HEK293T (cell line): ENCODE results near the gene DLG2.

Source experiments
- CTCF ChIA-PET: fragments of 350-600 bp; formaldehyde crosslinking; extraction: SDS; loops from one replicate; lab custom pipeline; 2021; ENCODE audit warnings: antibody characterized with exemption, inconsistent platforms; lab: Yijun Ruan, JAX
- POLR2A ChIA-PET: fragments of 350-600 bp; formaldehyde crosslinking; extraction: SDS; loops from one replicate; lab custom pipeline; 2020; ENCODE audit warnings: antibody characterized with exemption, inconsistent platforms; lab: Yijun Ruan, JAX
- DNase-seq: peaks from one replicate; pipeline ENCODE4 v3.0.0; 2012; ENCODE audit warnings: mixed read lengths; ENCODE audit errors: extremely low spot score
- ARNT ChIP-seq: fragments of 450-650 bp; IDR thresholded peaks from 2 replicates; pipeline ENCODE4 v1.6.1; 2017; ENCODE audit warnings: mild to moderate bottlenecking
- BHLHE40 ChIP-seq: fragments of 450-650 bp; IDR thresholded peaks from 2 replicates; pipeline ENCODE4 v1.6.1; 2016; ENCODE audit warnings: mild to moderate bottlenecking, moderate library complexity, borderline replicate concordance
- CTBP1 ChIP-seq: fragments of 450-650 bp; IDR thresholded peaks from 2 replicates; pipeline ENCODE4 v1.6.1; 2016; ENCODE audit warnings: borderline replicate concordance
- ELF4 ChIP-seq: fragments of 450-650 bp; IDR thresholded peaks from 2 replicates; pipeline ENCODE4 v1.6.1; 2017; ENCODE audit warnings: antibody characterized with exemption
- FOXA1 ChIP-seq: fragments of 450-650 bp; IDR thresholded peaks from 2 replicates; pipeline ENCODE4 v1.6.1; 2016; ENCODE audit warnings: mild to moderate bottlenecking
- FOXK2 ChIP-seq: fragments of 450-650 bp; IDR thresholded peaks from 2 replicates; pipeline ENCODE4 v1.6.1; 2016; ENCODE audit warnings: mild to moderate bottlenecking
- FOXM1 ChIP-seq: fragments of 450-650 bp; IDR thresholded peaks from 2 replicates; pipeline ENCODE4 v1.6.1; 2017; ENCODE audit warnings: mild to moderate bottlenecking, borderline replicate concordance
- HDGF ChIP-seq: fragments of 450-650 bp; IDR thresholded peaks from 2 replicates; pipeline ENCODE4 v1.6.1; 2017; ENCODE audit warnings: antibody characterized with exemption, borderline replicate concordance
- L3MBTL2 ChIP-seq: fragments of 450-650 bp; conservative IDR thresholded peaks from 2 replicates; pipeline ENCODE4 v1.6.1; 2016; ENCODE audit warnings: mild to moderate bottlenecking
- LEF1 ChIP-seq: fragments of 450-650 bp; IDR thresholded peaks from 2 replicates; pipeline ENCODE4 v1.6.1; 2017; ENCODE audit warnings: mild to moderate bottlenecking, borderline replicate concordance
- NFRKB ChIP-seq: fragments of 450-650 bp; IDR thresholded peaks from 2 replicates; pipeline ENCODE4 v1.6.1; 2016; ENCODE audit warnings: mild to moderate bottlenecking, moderate library complexity
- PKNOX1 ChIP-seq: fragments of 450-650 bp; IDR thresholded peaks from 2 replicates; pipeline ENCODE4 v1.6.1; 2016
- SP1 ChIP-seq: fragments of 450-650 bp; IDR thresholded peaks from 2 replicates; pipeline ENCODE4 v1.6.1; 2017
- SUZ12 ChIP-seq: fragments of 450-650 bp; IDR thresholded peaks from 2 replicates; pipeline ENCODE4 v1.6.1; 2016; ENCODE audit warnings: mild to moderate bottlenecking
- TARDBP ChIP-seq: fragments of 450-650 bp; IDR thresholded peaks from 2 replicates; pipeline ENCODE4 v1.6.1; 2016
- ZNF384 ChIP-seq: fragments of 450-650 bp; IDR thresholded peaks from 2 replicates; pipeline ENCODE4 v1.6.1; 2016

DLG2 gene

GRCh38 chr11:84686716-84687115 lies 940.4 kb downstream of the DLG2 start:
- CTCF ChIA-PET = no interaction called here
- TF ChIP-seq TARDBP (no peak), ELF4 (no peak), ZNF384 (no peak), L3MBTL2 (no peak), FOXA1 (no peak), NFRKB (no peak)
- POLR2A ChIA-PET = no interaction called here
- no peak for DNase-seq

- no peak for DNase-seq
- ChIA-PET CTCF (no interaction called here), POLR2A (no interaction called here)
- TF ChIP-seq ELF4 (no peak), SUZ12 (no peak), NFRKB (no peak), FOXA1 (no peak), SP1 (no peak), FOXM1 (no peak), TARDBP (no peak), FOXK2 (no peak), ARNT (no peak), CTBP1 (no peak), PKNOX1 (no peak), ZNF384 (no peak), HDGF (no peak), L3MBTL2 (no peak), LEF1 (no peak), BHLHE40 (no peak)
Observed at GRCh38 chr11:84685976-84686375, 941.2 kb downstream of the DLG2 start.

- TF ChIP-seq FOXA1 = no peak
- TF ChIP-seq FOXM1 = no peak
- TF ChIP-seq FOXK2 = no peak
- TF ChIP-seq PKNOX1 = no peak
- no peak for TF ChIP-seq TARDBP
- no peak for TF ChIP-seq CTBP1
- TF ChIP-seq ELF4 = no peak
- no peak for TF ChIP-seq SP1
- no peak for TF ChIP-seq HDGF
- no peak for TF ChIP-seq BHLHE40
- TF ChIP-seq LEF1 = no peak
- TF ChIP-seq L3MBTL2 = no peak
- no peak for TF ChIP-seq SUZ12
- TF ChIP-seq ZNF384 = no peak
- TF ChIP-seq ARNT = no peak
- no peak for TF ChIP-seq NFRKB
- DNase-seq = no peak
- CTCF ChIA-PET = no interaction called here
Observed at GRCh38 chr11:84685149-84685548, 942.0 kb downstream of the DLG2 start.

GRCh38 chr11:84681456-84681855 lies 945.7 kb downstream of the DLG2 start:
- ChIA-PET POLR2A (no interaction called here), CTCF (no interaction called here)
- TF ChIP-seq L3MBTL2 (no peak), NFRKB (no peak), BHLHE40 (no peak), FOXK2 (no peak), FOXA1 (no peak), ARNT (no peak), ELF4 (no peak), SUZ12 (no peak), LEF1 (no peak), TARDBP (no peak), FOXM1 (no peak), PKNOX1 (no peak), HDGF (no peak), SP1 (no peak), ZNF384 (no peak), CTBP1 (no peak)
- DNase-seq = no peak

More at GRCh38 chr11:84685149-84685548, 942.0 kb downstream of the DLG2 start:
- POLR2A ChIA-PET = no interaction called here

GRCh38 chr11:84675396-84676025 lies 951.6 kb downstream of the DLG2 start:
- no peak for DNase-seq
- no peak for TF ChIP-seq ARNT
- no peak for TF ChIP-seq FOXM1
- TF ChIP-seq L3MBTL2 = no peak
- TF ChIP-seq PKNOX1 = no peak
- no peak for TF ChIP-seq SP1
- TF ChIP-seq TARDBP = no peak
- no peak for TF ChIP-seq NFRKB
- no peak for TF ChIP-seq HDGF
- TF ChIP-seq ZNF384 = no peak
- no peak for TF ChIP-seq FOXA1
- TF ChIP-seq CTBP1 = no peak
- TF ChIP-seq ELF4 = no peak
- no peak for TF ChIP-seq FOXK2
- no peak for TF ChIP-seq SUZ12
- TF ChIP-seq BHLHE40 = no peak
- no peak for TF ChIP-seq LEF1
- CTCF ChIA-PET = no interaction called here
- POLR2A ChIA-PET = no interaction called here
